Mucosa of rectum (tissue), 2 donors: Measurements from ENCODE around the gene FGF1.

Source experiments
- H3K27ac ChIP-seq, 2 donors: one replicate each; pipeline ENCODE4 v1.7.0; 2013; ENCODE audit warnings: inconsistent platforms in 2 of 2, low read depth in 2 of 2, low read length in 2 of 2
- H3K27me3 ChIP-seq, 2 donors: one replicate each; pipeline ENCODE4 v1.7.0; 2013; ENCODE audit warnings: low read length in 2 of 2; ENCODE audit not compliant: control insufficient read depth in 2 of 2, insufficient read depth in 2 of 2
- H3K36me3 ChIP-seq, 2 donors: one replicate each; pipeline ENCODE4 v1.7.0; 2013; ENCODE audit warnings: low read length in 2 of 2; ENCODE audit not compliant: control insufficient read depth in 2 of 2, insufficient read depth in 2 of 2
- H3K4me1 ChIP-seq, 2 donors: one replicate each; pipeline ENCODE4 v1.7.0; 2013; ENCODE audit warnings: low read length in 2 of 2, mild to moderate bottlenecking in 1 of 2; ENCODE audit not compliant: control insufficient read depth in 2 of 2, insufficient read depth in 2 of 2
- H3K4me3 ChIP-seq, 2 donors: one replicate each; pipeline ENCODE4 v1.7.0; 2013; ENCODE audit warnings: low read length in 2 of 2
- H3K9ac ChIP-seq, 2 donors: one replicate each; pipeline ENCODE4 v1.7.0; 2013; ENCODE audit warnings: low read length in 2 of 2, low read depth in 1 of 2, mild to moderate bottlenecking in 1 of 2
- H3K9me3 ChIP-seq, 2 donors: one replicate each; pipeline ENCODE4 v1.7.0; 2013; ENCODE audit warnings: low read length in 2 of 2; ENCODE audit not compliant: control insufficient read depth in 2 of 2
- donor health status: healthy.
- donor health status: Normal muscosa, but diverticular disease.

FGF1 gene

GRCh38 chr5:142617416-142618129 lies 68.3 kb downstream of the FGF1 start:
- Histone ChIP-seq H3K4me3 (no peak overlapping the region), H3K27ac (no peak overlapping the region), H3K27me3 (no peaks in the 10 kb centered on the region), H3K36me3 (no peaks in the 10 kb centered on the region), H3K9ac (no peak overlapping the region), H3K9me3 (no peaks in the 10 kb centered on the region), H3K4me1 (no peaks in the 10 kb centered on the region)

DNA sequence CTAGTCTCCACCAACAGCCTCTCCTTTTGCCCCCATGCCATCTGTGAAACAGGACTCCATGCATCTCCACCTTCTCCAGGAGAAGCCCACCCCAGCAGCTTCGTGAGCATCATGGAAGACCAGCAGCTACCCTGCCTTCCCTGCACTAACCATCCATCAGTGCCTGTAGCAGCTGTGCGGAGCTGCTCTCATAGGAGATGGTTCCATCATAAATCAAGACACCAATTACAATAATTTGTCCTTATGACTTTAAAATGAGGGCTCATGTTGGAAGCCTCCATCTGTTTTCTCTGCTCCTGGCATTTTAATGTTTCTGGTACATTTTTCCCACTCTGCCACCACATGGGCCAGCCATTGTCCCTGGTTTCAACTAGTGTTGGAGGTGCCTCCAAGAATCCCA lies 69.9 kb downstream of the FGF1 start:
- Histone ChIP-seq H3K9ac (no peak overlapping the region), H3K27ac (no peak overlapping the region)

GRCh38 chr5:142614054-142614453 lies 71.8 kb downstream of the FGF1 start:
- no peaks in the 10 kb centered on the region for H3K9me3 ChIP-seq
- no peak overlapping the region for H3K27ac ChIP-seq
- H3K36me3 ChIP-seq, result no peaks in the 10 kb centered on the region
- H3K27me3 ChIP-seq, result peaks cover 2 to 5% of the 10 kb centered on the region in 2 donors
- H3K4me1 ChIP-seq, result no peaks in the 10 kb centered on the region
- H3K4me3 ChIP-seq, result no peak overlapping the region
- no peak overlapping the region for H3K9ac ChIP-seq

More for the DNA sequence above, 69.9 kb downstream of the FGF1 start:
- Histone ChIP-seq H3K27me3 (peaks cover 0 to 2% of the 10 kb centered on the region in 2 donors), H3K36me3 (no peaks in the 10 kb centered on the region), H3K4me3 (no peak overlapping the region), H3K4me1 (no peaks in the 10 kb centered on the region), H3K9me3 (no peaks in the 10 kb centered on the region)

DNA sequence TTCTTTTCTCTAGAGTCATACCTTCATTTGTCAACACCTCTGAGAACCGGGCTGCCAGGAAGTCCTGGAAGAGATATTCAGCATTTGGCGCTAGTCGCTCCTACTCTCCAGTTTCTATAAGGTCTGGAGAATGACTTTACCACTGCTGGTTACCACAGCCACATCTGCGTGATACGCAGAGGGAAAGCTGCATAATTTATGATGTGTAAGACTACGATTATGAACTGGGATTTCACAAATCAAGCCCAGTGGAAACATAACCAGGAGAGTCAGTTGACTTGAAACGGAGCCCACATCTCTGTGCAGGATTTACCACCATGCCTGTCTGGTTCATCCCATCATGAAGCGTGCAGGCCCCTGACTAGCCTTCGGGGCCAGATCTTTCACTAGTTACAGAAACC lies 72.6 kb downstream of the FGF1 start:
- Histone ChIP-seq H3K27ac (no peak overlapping the region), H3K36me3 (no peaks in the 10 kb centered on the region), H3K4me1 (no peaks in the 10 kb centered on the region), H3K9ac (no peak overlapping the region), H3K9me3 (no peaks in the 10 kb centered on the region), H3K4me3 (no peak overlapping the region), H3K27me3 (peaks cover 2 to 9% of the 10 kb centered on the region in 2 donors)

DNA sequence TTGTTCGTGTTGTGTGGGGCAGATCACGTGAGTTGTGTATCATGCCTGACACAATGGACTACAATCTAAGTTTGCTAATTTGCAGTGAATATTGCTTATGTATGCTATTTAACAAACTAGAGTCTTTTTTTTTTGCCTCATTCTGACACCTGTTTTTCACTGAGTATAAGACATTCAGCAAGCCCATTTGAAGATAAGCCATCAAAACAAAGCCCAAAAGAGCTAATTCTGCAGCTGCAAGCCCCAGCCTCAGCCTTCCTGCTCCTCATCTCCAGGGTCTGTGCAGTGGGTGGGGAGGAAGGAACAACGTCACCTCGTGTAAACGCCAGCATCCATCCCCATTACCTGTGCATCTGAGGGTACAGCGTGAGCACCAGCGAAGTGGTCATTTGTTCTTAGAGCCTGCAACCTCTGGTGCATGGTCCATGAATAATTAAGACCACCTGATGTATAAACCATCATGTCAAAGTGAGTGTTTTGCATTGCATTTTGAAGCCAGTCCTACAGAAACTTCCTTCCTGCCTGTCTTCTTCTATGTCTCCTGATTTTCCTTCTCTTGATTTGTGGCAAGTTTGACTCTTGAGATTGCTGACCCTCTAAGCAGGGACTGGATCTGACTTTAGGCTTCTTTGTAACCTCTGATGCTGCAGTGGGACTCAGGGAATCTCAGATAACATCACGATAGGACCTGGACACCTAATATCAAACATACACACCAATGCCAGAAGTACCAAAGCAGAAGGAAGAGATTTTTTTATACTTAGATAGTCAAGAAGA lies 73.2 kb downstream of the FGF1 start:
- no peaks in the 10 kb centered on the region for H3K4me1 ChIP-seq
- H3K9me3 ChIP-seq, result no peaks in the 10 kb centered on the region
- H3K9ac ChIP-seq, result no peak overlapping the region
- no peaks in the 10 kb centered on the region for H3K36me3 ChIP-seq
- no peak overlapping the region for H3K4me3 ChIP-seq
- H3K27ac ChIP-seq, result no peak overlapping the region
- H3K27me3 ChIP-seq, result peaks cover 6 to 12% of the 10 kb centered on the region in 2 donors

GRCh38 chr5:142611154-142611553 lies 74.7 kb downstream of the FGF1 start:
- H3K4me3 ChIP-seq, result no peak overlapping the region
- H3K9ac ChIP-seq, result no peak overlapping the region
- H3K27me3 ChIP-seq, result peaks cover 6 to 16% of the 10 kb centered on the region in 2 donors
- H3K4me1 ChIP-seq, result no peaks in the 10 kb centered on the region
- H3K36me3 ChIP-seq, result no peaks in the 10 kb centered on the region
- H3K27ac ChIP-seq, result no peak overlapping the region
- no peaks in the 10 kb centered on the region for H3K9me3 ChIP-seq

- Histone ChIP-seq H3K27ac (no peak overlapping the region), H3K4me1 (no peaks in the 10 kb centered on the region), H3K9me3 (no peaks in the 10 kb centered on the region), H3K9ac (no peak overlapping the region), H3K27me3 (peaks cover 6 to 16% of the 10 kb centered on the region in 2 donors), H3K36me3 (no peaks in the 10 kb centered on the region), H3K4me3 (no peak overlapping the region)
Measured at GRCh38 chr5:142610176-142611001, 75.5 kb downstream of the FGF1 start.

DNA sequence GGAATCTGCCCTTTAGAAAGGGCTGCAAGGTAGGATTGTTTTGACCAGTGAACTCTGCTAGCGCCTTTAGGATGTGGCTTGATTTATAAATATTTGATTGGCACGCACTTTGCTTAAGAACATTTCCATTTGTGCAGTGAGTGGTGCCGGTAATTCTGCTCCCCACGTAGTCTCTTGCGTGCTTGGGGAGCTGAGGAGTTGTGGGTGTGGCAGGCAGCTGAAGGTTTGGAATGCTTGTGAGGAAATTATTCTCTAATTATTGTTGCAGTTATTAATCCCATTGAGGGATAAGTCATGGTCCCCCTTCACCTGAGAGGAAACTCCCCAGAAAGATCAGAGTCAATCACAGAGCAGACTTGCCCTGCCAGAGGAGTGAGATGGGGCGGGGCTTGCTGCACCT lies 76.7 kb downstream of the FGF1 start:
- Histone ChIP-seq H3K9me3 (no peaks in the 10 kb centered on the region), H3K9ac (no peak overlapping the region), H3K27ac (no peak overlapping the region), H3K4me1 (no peaks in the 10 kb centered on the region), H3K4me3 (no peak overlapping the region), H3K36me3 (no peaks in the 10 kb centered on the region), H3K27me3 (peaks cover 6 to 16% of the 10 kb centered on the region in 2 donors)

DNA sequence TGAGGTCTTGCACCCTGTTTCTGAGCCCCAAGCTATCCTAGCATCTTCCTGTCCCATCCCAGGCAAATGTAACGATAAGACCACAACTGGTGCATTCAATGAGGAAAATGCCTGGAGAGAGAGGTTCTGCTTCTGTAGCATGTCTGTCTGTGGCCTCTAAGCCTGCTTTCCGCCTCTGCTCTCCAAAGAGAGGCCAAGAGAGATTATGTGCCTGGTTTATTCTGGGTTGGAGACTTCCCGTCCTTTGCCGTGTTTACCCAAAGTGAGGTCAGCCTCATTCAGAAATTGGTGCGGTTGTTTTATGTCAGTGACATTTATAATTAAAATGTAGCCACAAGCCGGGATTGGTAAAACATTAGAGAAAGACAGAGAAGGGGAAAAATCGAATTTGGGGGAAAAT lies 77.8 kb downstream of the FGF1 start:
- H3K27ac ChIP-seq, result peak overlapping the region in 1 of 2 donors; percentile 15
- H3K9me3 ChIP-seq, result no peaks in the 10 kb centered on the region
- H3K4me3 ChIP-seq, result no peak overlapping the region
- no peaks in the 10 kb centered on the region for H3K36me3 ChIP-seq
- H3K4me1 ChIP-seq, result no peaks in the 10 kb centered on the region
- no peak overlapping the region for H3K9ac ChIP-seq
- peaks cover 6 to 16% of the 10 kb centered on the region in 2 donors for H3K27me3 ChIP-seq

DNA sequence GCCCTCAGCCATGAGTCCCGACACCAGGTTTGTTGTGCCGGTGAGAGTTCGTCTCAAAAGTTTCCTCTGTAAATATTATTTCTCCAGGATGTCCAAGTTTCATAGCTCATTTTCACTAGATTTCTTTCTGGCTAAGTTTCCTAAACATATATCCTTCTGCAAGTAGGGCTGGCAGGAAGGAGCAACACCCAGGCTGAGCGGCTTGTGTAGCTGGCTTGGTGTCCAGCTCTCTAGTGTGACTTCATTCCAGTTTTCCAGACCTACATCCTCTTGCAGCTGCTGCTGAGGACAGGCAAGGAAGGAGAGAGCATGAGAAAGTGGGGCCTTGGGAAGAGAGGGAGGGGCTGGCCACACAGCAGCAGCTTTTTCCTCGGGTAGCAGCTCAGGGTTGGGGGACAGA lies 80.3 kb downstream of the FGF1 start:
- Histone ChIP-seq H3K4me3 (no peak overlapping the region), H3K9me3 (no peaks in the 10 kb centered on the region), H3K4me1 (no peaks in the 10 kb centered on the region), H3K27ac (no peak overlapping the region), H3K9ac (no peak overlapping the region), H3K27me3 (peaks cover 6 to 19% of the 10 kb centered on the region in 2 donors), H3K36me3 (no peaks in the 10 kb centered on the region)
